ENCODE measurements around the gene ERC2.

Gene ERC2

GRCh38 chr3:55884491-55885285 lies 583.6 kb downstream of the ERC2 start:
- no peaks in the 10 kb centered on the region for H3K27me3 ChIP-seq (ENCODE audit: insufficient read depth, low read length)
- no peaks in the 10 kb centered on the region for H3K79me2 ChIP-seq (ENCODE audit: control insufficient read depth, insufficient read depth, low read length, unreplicated experiment)
- H3K4me1 ChIP-seq (ENCODE audit: control insufficient read depth, insufficient read depth, low read length, unreplicated experiment): no peaks in the 10 kb centered on the region
- no peak overlapping the region for H3K27ac ChIP-seq (ENCODE audit: low read depth, low read length)
- H3K4me3 ChIP-seq (ENCODE audit: low read depth, low read length): no peak overlapping the region
- H3K36me3 ChIP-seq (ENCODE audit: insufficient read depth, low read length): no peaks in the 10 kb centered on the region
- H2AFZ ChIP-seq (ENCODE audit: low read length, unreplicated experiment): no peak overlapping the region

DNA sequence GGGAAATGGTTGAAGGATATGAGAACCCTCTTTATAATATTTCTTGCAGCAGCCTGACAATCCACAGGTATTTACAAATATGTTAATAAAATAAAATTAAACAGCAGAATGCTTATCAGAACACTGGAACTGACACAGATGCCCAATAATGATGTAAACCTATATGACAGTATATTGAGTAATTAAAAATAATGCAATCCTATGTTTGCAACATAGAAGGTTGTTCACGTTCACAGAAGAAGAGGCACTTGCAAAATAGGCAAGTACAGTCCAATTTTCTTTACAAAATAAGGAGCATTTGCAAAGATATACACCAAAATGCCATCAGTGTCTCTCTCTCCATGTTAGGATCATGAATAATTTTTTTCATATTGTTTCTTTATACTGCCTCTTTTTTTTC lies 584.2 kb downstream of the ERC2 start:
- Histone ChIP-seq H3K27ac (ENCODE audit: low read depth, low read length) (no peak overlapping the region), H3K4me3 (ENCODE audit: low read depth, low read length) (no peak overlapping the region), H3K36me3 (ENCODE audit: insufficient read depth, low read length) (no peaks in the 10 kb centered on the region), H2AFZ (ENCODE audit: low read length, unreplicated experiment) (no peak overlapping the region), H3K79me2 (ENCODE audit: control insufficient read depth, insufficient read depth, low read length, unreplicated experiment) (no peaks in the 10 kb centered on the region), H3K27me3 (ENCODE audit: insufficient read depth, low read length) (no peaks in the 10 kb centered on the region), H3K4me1 (ENCODE audit: control insufficient read depth, insufficient read depth, low read length, unreplicated experiment) (no peaks in the 10 kb centered on the region)

DNA sequence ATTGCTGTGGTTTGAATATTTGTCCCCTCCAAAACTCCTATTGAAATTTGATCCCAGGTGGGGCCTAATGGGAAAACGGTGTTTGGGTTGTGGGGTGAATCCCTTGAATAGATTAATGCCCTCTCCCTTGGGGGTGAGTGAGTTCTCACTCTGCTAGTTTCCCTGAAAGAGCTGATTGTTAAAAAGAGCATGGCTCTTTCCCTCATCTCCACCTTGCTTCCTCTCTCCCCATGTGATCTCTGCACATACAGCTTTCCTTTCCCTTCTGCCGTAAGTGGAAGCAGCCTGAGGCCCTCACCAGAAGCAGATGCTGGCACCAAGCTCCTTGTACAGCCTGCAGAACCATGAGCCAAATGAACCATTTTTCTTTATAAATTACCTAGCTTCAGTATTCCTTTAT lies 586.3 kb downstream of the ERC2 start:
- Histone ChIP-seq H3K36me3 (ENCODE audit: insufficient read depth, low read length) (no peaks in the 10 kb centered on the region), H3K4me1 (ENCODE audit: control insufficient read depth, insufficient read depth, low read length, unreplicated experiment) (no peaks in the 10 kb centered on the region), H3K27ac (ENCODE audit: low read depth, low read length) (no peak overlapping the region), H3K79me2 (ENCODE audit: control insufficient read depth, insufficient read depth, low read length, unreplicated experiment) (no peaks in the 10 kb centered on the region), H3K4me3 (ENCODE audit: low read depth, low read length) (no peak overlapping the region), H2AFZ (ENCODE audit: low read length, unreplicated experiment) (no peak overlapping the region), H3K27me3 (ENCODE audit: insufficient read depth, low read length) (no peaks in the 10 kb centered on the region)

GRCh38 chr3:55880357-55880756 lies 587.9 kb downstream of the ERC2 start:
- no peaks in the 10 kb centered on the region for H3K79me2 ChIP-seq (ENCODE audit: control insufficient read depth, insufficient read depth, low read length, unreplicated experiment)
- no peak overlapping the region for H3K27ac ChIP-seq (ENCODE audit: low read depth, low read length)
- no peaks in the 10 kb centered on the region for H3K4me1 ChIP-seq (ENCODE audit: control insufficient read depth, insufficient read depth, low read length, unreplicated experiment)
- no peak overlapping the region for H2AFZ ChIP-seq (ENCODE audit: low read length, unreplicated experiment)
- no peak overlapping the region for H3K4me3 ChIP-seq (ENCODE audit: low read depth, low read length)
- H3K36me3 ChIP-seq (ENCODE audit: insufficient read depth, low read length): no peaks in the 10 kb centered on the region
- no peaks in the 10 kb centered on the region for H3K27me3 ChIP-seq (ENCODE audit: insufficient read depth, low read length)

DNA sequence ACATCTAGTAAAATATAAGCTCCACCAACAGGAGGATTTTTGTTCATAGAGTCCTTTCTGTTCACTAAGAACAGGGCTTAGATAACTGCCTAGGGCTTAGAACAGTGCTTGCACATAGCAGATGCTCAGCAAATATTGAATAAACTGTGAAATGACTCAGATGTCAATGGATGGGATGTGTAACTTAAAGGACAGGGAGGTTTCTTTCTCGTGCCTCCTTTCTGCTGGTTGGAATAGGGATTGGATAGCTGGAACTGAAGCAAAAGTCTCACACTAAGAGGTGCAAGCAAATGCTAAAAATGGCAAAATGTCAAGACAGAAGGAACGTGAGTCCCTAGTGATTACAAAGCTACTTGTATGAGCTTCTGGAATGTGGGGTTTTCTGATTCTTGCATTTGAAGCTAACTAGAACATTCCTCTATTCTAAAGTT lies 588.4 kb downstream of the ERC2 start:
- no peaks in the 10 kb centered on the region for H3K36me3 ChIP-seq (ENCODE audit: insufficient read depth, low read length)
- no peak overlapping the region for H3K27ac ChIP-seq (ENCODE audit: low read depth, low read length)
- H3K79me2 ChIP-seq (ENCODE audit: control insufficient read depth, insufficient read depth, low read length, unreplicated experiment): no peaks in the 10 kb centered on the region
- no peaks in the 10 kb centered on the region for H3K27me3 ChIP-seq (ENCODE audit: insufficient read depth, low read length)
- H2AFZ ChIP-seq (ENCODE audit: low read length, unreplicated experiment): no peak overlapping the region
- no peaks in the 10 kb centered on the region for H3K4me1 ChIP-seq (ENCODE audit: control insufficient read depth, insufficient read depth, low read length, unreplicated experiment)
- H3K4me3 ChIP-seq (ENCODE audit: low read depth, low read length): no peak overlapping the region

- Histone ChIP-seq H3K27me3 (ENCODE audit: insufficient read depth, low read length) (no peaks in the 10 kb centered on the region), H3K4me3 (ENCODE audit: low read depth, low read length) (no peak overlapping the region), H3K36me3 (ENCODE audit: insufficient read depth, low read length) (no peaks in the 10 kb centered on the region), H3K79me2 (ENCODE audit: control insufficient read depth, insufficient read depth, low read length, unreplicated experiment) (no peaks in the 10 kb centered on the region), H3K27ac (ENCODE audit: low read depth, low read length) (no peak overlapping the region), H2AFZ (ENCODE audit: low read length, unreplicated experiment) (no peak overlapping the region), H3K4me1 (ENCODE audit: control insufficient read depth, insufficient read depth, low read length, unreplicated experiment) (no peaks in the 10 kb centered on the region)
These were observed 590.6 kb downstream of the ERC2 start for GRCh38 chr3:55877703-55878102.

DNA sequence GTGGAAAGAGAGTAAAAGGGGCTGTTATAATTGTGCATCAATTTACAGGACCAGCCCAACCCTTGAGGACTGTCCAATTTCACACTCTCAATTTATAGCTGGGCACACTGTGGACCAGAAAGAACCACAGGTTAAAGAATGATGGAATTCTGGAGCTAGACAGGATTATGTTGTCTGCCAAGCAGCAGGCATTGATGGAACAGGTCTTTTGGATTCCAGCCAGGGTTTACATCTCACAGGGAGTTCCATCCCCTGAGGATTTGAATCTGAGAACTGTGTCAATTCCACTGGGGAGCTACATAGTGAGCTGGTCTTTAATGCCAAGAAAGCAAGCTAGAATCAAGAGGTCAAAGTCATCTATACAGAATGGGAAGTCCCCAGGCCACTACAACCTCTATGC lies 591.7 kb downstream of the ERC2 start:
- Histone ChIP-seq H3K4me3 (ENCODE audit: low read depth, low read length) (no peak overlapping the region), H3K79me2 (ENCODE audit: control insufficient read depth, insufficient read depth, low read length, unreplicated experiment) (no peaks in the 10 kb centered on the region), H3K4me1 (ENCODE audit: control insufficient read depth, insufficient read depth, low read length, unreplicated experiment) (no peaks in the 10 kb centered on the region), H3K36me3 (ENCODE audit: insufficient read depth, low read length) (no peaks in the 10 kb centered on the region), H3K27ac (ENCODE audit: low read depth, low read length) (no peak overlapping the region), H2AFZ (ENCODE audit: low read length, unreplicated experiment) (no peak overlapping the region), H3K27me3 (ENCODE audit: insufficient read depth, low read length) (no peaks in the 10 kb centered on the region)

- H3K79me2 ChIP-seq (ENCODE audit: control insufficient read depth, insufficient read depth, low read length, unreplicated experiment): no peaks in the 10 kb centered on the region
- no peak overlapping the region for H3K4me3 ChIP-seq (ENCODE audit: low read depth, low read length)
- no peaks in the 10 kb centered on the region for H3K27me3 ChIP-seq (ENCODE audit: insufficient read depth, low read length)
- H3K36me3 ChIP-seq (ENCODE audit: insufficient read depth, low read length): no peaks in the 10 kb centered on the region
- H3K4me1 ChIP-seq (ENCODE audit: control insufficient read depth, insufficient read depth, low read length, unreplicated experiment): no peaks in the 10 kb centered on the region
- no peak overlapping the region for H3K27ac ChIP-seq (ENCODE audit: low read depth, low read length)
- no peak overlapping the region for H2AFZ ChIP-seq (ENCODE audit: low read length, unreplicated experiment)
These were observed 593.2 kb downstream of the ERC2 start for GRCh38 chr3:55875113-55875512.

DNA sequence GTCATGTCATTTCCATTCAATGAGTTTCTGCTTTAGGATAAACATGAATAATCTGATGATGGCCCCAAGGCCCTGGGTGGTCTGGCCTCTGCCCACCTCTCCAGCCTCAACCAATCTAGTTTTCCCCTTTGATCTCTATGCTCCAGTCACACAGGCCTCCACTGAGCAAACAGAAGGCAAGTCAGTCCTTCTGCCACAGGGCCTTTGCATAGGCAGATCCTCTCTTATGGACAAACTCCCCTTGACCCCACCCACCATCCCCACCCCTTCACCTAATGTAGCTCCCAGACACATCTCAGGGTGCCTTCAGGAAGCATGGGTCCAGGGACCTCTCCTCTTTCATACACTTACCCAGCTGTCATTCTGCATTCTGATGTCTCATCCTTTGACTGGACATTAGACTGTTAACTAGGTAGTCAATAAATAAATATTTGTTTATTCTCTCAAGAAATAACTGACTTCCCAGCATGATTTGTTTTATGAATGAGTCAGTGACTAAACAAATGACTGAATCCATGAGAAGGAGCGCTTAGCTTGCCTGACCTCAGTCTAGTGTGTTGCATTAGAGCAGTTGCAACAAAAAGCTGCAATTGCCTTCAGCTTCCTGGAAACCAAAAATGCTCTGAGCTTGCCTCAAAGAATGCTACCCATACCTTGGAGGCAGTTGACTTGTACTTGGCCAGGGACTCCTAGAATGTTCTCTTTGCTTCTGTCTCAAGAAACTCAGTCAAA lies 594.6 kb downstream of the ERC2 start:
- H3K36me3 ChIP-seq (ENCODE audit: insufficient read depth, low read length): no peaks in the 10 kb centered on the region
- H3K4me1 ChIP-seq (ENCODE audit: control insufficient read depth, insufficient read depth, low read length, unreplicated experiment): no peaks in the 10 kb centered on the region
- H2AFZ ChIP-seq (ENCODE audit: low read length, unreplicated experiment): no peak overlapping the region
- no peaks in the 10 kb centered on the region for H3K27me3 ChIP-seq (ENCODE audit: insufficient read depth, low read length)
- H3K79me2 ChIP-seq (ENCODE audit: control insufficient read depth, insufficient read depth, low read length, unreplicated experiment): no peaks in the 10 kb centered on the region
- no peak overlapping the region for H3K4me3 ChIP-seq (ENCODE audit: low read depth, low read length)
- H3K27ac ChIP-seq (ENCODE audit: low read depth, low read length): no peak overlapping the region

GRCh38 chr3:55870594-55870993 lies 597.7 kb downstream of the ERC2 start:
- H3K36me3 ChIP-seq (ENCODE audit: insufficient read depth, low read length): no peaks in the 10 kb centered on the region
- no peaks in the 10 kb centered on the region for H3K79me2 ChIP-seq (ENCODE audit: control insufficient read depth, insufficient read depth, low read length, unreplicated experiment)
- no peak overlapping the region for H3K27ac ChIP-seq (ENCODE audit: low read depth, low read length)
- no peaks in the 10 kb centered on the region for H3K4me1 ChIP-seq (ENCODE audit: control insufficient read depth, insufficient read depth, low read length, unreplicated experiment)
- no peak overlapping the region for H2AFZ ChIP-seq (ENCODE audit: low read length, unreplicated experiment)
- H3K27me3 ChIP-seq (ENCODE audit: insufficient read depth, low read length): no peaks in the 10 kb centered on the region
- H3K4me3 ChIP-seq (ENCODE audit: low read depth, low read length): no peak overlapping the region

DNA sequence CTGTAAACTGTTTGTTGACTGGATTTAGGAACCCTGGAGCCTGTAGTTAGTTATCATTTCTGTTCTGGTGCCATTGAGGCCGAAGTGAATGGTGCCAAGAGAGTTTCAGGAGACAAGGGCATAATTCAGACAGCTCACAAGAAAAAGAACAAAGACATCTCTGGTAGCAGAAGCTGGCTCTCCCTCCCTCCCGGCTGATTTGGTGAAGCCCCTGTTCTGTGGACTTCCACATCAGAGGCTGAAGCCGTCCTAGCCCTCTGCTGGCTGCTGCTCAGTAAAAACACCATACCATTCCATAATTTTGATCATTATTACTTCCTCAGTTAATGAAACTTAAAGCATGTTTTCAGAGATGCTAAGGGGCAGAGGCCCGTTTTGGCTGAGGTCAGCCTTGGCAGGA lies 599.9 kb downstream of the ERC2 start:
- Histone ChIP-seq H3K4me1 (ENCODE audit: control insufficient read depth, insufficient read depth, low read length, unreplicated experiment) (no peaks in the 10 kb centered on the region), H3K27me3 (ENCODE audit: insufficient read depth, low read length) (no peaks in the 10 kb centered on the region)

More for the DNA sequence above, 599.9 kb downstream of the ERC2 start:
- Histone ChIP-seq H2AFZ (ENCODE audit: low read length, unreplicated experiment) (no peak overlapping the region), H3K4me3 (ENCODE audit: low read depth, low read length) (no peak overlapping the region), H3K79me2 (ENCODE audit: control insufficient read depth, insufficient read depth, low read length, unreplicated experiment) (no peaks in the 10 kb centered on the region), H3K27ac (ENCODE audit: low read depth, low read length) (no peak overlapping the region), H3K36me3 (ENCODE audit: insufficient read depth, low read length) (no peaks in the 10 kb centered on the region)
